ENCODE results near the gene ZNF804A.
"Not testable (repeated sequence)": the region's sequence is repeated elsewhere in the genome, so short reads cannot be mapped to it uniquely, and the experiment has no call there.

The ZNF804A gene

GRCh38 chr2:184835398-184835715 is 237.0 kb downstream of the ZNF804A start:
- DNase-seq = no peak

- no peak for DNase-seq
Measured at GRCh38 chr2:184847331-184847730, 249.0 kb downstream of the ZNF804A start.

GRCh38 chr2:184849516-184849915 is 251.2 kb downstream of the ZNF804A start:
- DNase-seq = no peak

GRCh38 chr2:184851576-184851975 is 253.2 kb downstream of the ZNF804A start:
- DNase-seq = no peak

GRCh38 chr2:184859187-184859586 is 260.9 kb downstream of the ZNF804A start:
- no peak for DNase-seq

- DNase-seq = no peak
Measured at GRCh38 chr2:184860744-184861143, 262.4 kb downstream of the ZNF804A start.

- no peak for DNase-seq
Measured at GRCh38 chr2:184875212-184875611, 276.9 kb downstream of the ZNF804A start.

- no peak for DNase-seq
Measured at GRCh38 chr2:184875911-184876310, 277.6 kb downstream of the ZNF804A start.

- no peak for DNase-seq
Measured at GRCh38 chr2:184877909-184878308, 279.6 kb downstream of the ZNF804A start.

- DNase-seq = no peak
Measured at GRCh38 chr2:184879671-184880070, 281.3 kb downstream of the ZNF804A start.

- DNase-seq = not testable (repeated sequence)
Measured at GRCh38 chr2:184886585-184886984, 288.3 kb downstream of the ZNF804A start.

- DNase-seq = no peak
Measured at GRCh38 chr2:184890311-184890710, 292.0 kb downstream of the ZNF804A start.

GRCh38 chr2:184904991-184905390 is 306.7 kb downstream of the ZNF804A start:
- no peak for DNase-seq

- no peak for DNase-seq
Measured at GRCh38 chr2:184906160-184906559, 307.8 kb downstream of the ZNF804A start.

GRCh38 chr2:184906709-184907108 is 308.4 kb downstream of the ZNF804A start:
- DNase-seq = no peak

- no peak for DNase-seq
Measured at GRCh38 chr2:184908966-184909365, 310.6 kb downstream of the ZNF804A start.

- DNase-seq = no peak
Measured at GRCh38 chr2:184920451-184920965, 322.2 kb downstream of the ZNF804A start.

GRCh38 chr2:184921676-184922075 is 323.3 kb downstream of the ZNF804A start:
- DNase-seq = no peak

GRCh38 chr2:184923751-184924150 is 325.4 kb downstream of the ZNF804A start:
- no peak for DNase-seq

- no peak for DNase-seq
Measured at GRCh38 chr2:184927040-184927439, 328.7 kb downstream of the ZNF804A start.

GRCh38 chr2:184936761-184937160 is 338.4 kb downstream of the ZNF804A start:
- DNase-seq = no peak

GRCh38 chr2:184938221-184938985 is 340.1 kb downstream of the ZNF804A start:
- peak; percentile 6 for DNase-seq

GRCh38 chr2:184945326-184945725 is 347.0 kb downstream of the ZNF804A start:
- DNase-seq = no peak

GRCh38 chr2:184945824-184946223 is 347.5 kb downstream of the ZNF804A start:
- no peak for DNase-seq

GRCh38 chr2:184956856-184957255 is 358.5 kb downstream of the ZNF804A start:
- no peak for DNase-seq

All from NCI-H510A (cell line).